K562 (cell line): ENCODE data around the gene ZC3H13.

Experiments used
- CBFB ChIP-seq: sonication (generic); formaldehyde crosslinking; IDR thresholded peaks from 2 replicates; pipeline ENCODE4 v1.4.0; 2020; ENCODE audit warnings: mild to moderate bottlenecking, missing genetic modification reagents
- CEBPB ChIP-seq: fragments of 450-650 bp; IDR thresholded peaks from 2 replicates; pipeline ENCODE4 v1.6.1; 2016; ENCODE audit warnings: missing genetic modification characterization, missing compliant biosample characterization
- KAT7 ChIP-seq: sonication (generic); formaldehyde crosslinking; IDR thresholded peaks from 2 replicates; pipeline ENCODE4 v1.8.0; 2022; ENCODE audit warnings: missing genetic modification reagents, mild to moderate bottlenecking, borderline replicate concordance
- MNT ChIP-seq, 2 experiments: fragments of 450-650 bp; conservative IDR thresholded peaks; 2 replicates each; pipeline ENCODE4 v1.6.1; 2017; ENCODE audit warnings: mild to moderate bottlenecking in 2 of 2, moderate library complexity in 2 of 2
- MTA2 ChIP-seq: fragments of 450-650 bp; IDR thresholded peaks from 2 replicates; pipeline ENCODE4 v1.6.1; 2016; ENCODE audit warnings: low read depth
- NEUROD1 ChIP-seq: fragments of 150-350 bp; IDR thresholded peaks from 2 replicates; pipeline ENCODE4 v1.6.1; 2014; ENCODE audit warnings: borderline replicate concordance, low read length, low read depth; ENCODE audit not compliant: partially characterized antibody
- TFAM ChIP-seq: fragments of 250-450 bp; sonication (Bioruptor Pico); conservative IDR thresholded peaks from 2 replicates; pipeline ENCODE4 v1.5.0; 2021; ENCODE audit warnings: mild to moderate bottlenecking, moderate library complexity
- ZNF589 ChIP-seq: fragments of 200-800 bp; sonication (Bioruptor generic); IDR thresholded peaks from 2 replicates; pipeline ENCODE4 v1.6.1; 2016; ENCODE audit warnings: low read depth, missing genetic modification characterization, missing compliant biosample characterization
- TF ChIP-seq, protein P1 (sequence below): IDR thresholded peaks from 3 replicates; pipeline ENCODE4 v1.6.1; 2011; ENCODE audit warnings: borderline replicate concordance, mild to moderate bottlenecking, moderate library complexity; ENCODE audit not compliant: insufficient read length; ENCODE audit errors: extremely low read depth

DNA sequence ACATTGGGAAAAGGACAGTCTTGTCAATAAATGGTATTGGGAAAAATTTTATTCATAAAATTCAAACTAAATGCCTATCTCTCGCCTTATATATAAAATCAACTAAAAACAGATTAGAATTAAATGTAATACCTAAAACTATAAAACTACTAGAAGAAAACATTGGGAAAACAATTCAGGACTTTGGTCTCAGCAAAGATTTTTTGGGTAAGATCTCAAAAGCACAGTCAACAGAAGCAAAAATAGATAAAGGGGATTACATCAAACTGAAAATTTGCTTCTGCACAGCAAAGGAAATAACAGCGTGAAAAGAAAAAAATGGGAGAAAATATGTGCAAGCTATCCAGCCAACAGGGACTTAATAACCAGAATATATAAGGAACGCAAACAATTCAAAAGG is 24.3 kb upstream of the ZC3H13 start:
- TF ChIP-seq, protein P1, sequence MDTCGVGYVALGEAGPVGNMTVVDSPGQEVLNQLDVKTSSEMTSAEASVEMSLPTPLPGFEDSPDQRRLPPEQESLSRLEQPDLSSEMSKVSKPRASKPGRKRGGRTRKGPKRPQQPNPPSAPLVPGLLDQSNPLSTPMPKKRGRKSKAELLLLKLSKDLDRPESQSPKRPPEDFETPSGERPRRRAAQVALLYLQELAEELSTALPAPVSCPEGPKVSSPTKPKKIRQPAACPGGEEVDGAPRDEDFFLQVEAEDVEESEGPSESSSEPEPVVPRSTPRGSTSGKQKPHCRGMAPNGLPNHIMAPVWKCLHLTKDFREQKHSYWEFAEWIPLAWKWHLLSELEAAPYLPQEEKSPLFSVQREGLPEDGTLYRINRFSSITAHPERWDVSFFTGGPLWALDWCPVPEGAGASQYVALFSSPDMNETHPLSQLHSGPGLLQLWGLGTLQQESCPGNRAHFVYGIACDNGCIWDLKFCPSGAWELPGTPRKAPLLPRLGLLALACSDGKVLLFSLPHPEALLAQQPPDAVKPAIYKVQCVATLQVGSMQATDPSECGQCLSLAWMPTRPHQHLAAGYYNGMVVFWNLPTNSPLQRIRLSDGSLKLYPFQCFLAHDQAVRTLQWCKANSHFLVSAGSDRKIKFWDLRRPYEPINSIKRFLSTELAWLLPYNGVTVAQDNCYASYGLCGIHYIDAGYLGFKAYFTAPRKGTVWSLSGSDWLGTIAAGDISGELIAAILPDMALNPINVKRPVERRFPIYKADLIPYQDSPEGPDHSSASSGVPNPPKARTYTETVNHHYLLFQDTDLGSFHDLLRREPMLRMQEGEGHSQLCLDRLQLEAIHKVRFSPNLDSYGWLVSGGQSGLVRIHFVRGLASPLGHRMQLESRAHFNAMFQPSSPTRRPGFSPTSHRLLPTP = no peak
- no peak for TF ChIP-seq NEUROD1
- TF ChIP-seq KAT7 = no peak
- TF ChIP-seq MTA2 = no peak
- TF ChIP-seq CEBPB (tag) = no peak
- no peak for TF ChIP-seq MNT (conservative IDR thresholded peaks at IDR 0.05)
- TF ChIP-seq TFAM = no peak
- TF ChIP-seq CBFB (CRISPR knock-in tag) = no peak
- TF ChIP-seq ZNF589 (CRISPR knock-in tag) = no peak
